GM21723 (cell line): ENCODE data around the gene SIGLEC1.

Experiments
- ATAC-seq: cut with Tn5 transposase; IDR thresholded peaks from one replicate; pipeline ENCODE4 v1.9.1; 2021; ENCODE audit warnings: mild to moderate bottlenecking, moderate library complexity; ENCODE audit not compliant: unreplicated experiment

Gene SIGLEC1

DNA sequence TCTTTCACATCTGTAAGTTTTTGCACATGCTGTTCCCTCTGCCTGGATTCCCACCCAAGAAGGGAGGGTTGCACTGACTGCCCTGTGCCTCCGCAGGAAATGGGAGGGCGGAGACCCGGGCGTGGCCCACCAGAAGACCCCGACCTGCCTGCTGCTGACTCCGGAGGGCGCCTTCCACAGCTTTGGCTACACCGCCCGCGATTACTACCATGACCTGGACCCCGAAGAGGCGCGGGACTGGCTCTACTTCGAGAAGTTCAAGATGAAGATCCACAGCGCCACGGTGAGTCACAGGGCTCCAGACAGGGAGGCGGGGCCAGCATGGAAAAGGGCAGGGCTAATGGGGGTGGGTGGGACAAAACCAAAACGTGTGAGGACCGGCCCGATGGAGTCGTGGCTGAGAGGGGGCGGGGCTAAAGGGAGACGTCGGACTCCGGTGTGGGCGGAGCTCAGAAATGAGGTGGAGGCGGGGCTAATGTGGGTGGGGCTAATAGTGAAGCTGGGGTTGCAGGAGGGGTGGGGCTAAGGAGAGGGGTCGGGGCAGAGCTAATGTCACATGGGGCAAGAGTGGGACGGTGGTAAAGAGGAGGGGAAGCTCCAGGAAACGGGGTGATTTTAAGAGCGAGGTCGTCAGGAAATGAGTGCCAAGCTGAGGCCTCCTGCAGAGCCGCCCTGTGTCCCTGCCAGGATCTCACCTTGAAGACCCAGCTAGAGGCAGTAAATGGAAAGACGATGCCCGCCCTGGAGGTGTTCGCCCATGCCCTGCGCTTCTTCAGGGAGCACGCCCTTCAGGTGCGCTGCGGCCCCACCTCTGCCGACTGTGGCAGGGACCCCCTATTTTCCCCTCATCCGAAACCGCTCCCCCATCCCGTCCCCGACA lies 32.6 kb upstream of the SIGLEC1 start:
- ATAC-seq: no peak

DNA sequence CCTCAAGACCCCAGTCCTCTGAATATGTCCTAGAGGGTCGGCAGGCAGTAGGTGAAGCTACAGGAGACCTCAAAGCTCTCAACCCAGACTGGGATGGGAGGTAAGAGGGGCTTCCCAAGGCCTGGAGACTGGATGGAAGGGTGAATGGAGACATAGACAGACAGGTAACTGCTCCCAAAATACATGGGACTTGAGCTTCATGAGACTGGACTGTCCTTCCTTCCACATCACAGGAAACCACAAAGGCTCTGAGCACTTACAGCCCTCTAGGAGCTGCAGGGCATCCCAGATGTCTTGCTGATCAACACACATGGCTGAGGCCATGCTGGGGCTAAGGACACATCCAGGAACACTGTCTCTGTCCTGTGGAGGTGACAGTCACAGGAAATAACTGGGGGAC lies 31.6 kb upstream of the SIGLEC1 start:
- ATAC-seq: no peak

DNA sequence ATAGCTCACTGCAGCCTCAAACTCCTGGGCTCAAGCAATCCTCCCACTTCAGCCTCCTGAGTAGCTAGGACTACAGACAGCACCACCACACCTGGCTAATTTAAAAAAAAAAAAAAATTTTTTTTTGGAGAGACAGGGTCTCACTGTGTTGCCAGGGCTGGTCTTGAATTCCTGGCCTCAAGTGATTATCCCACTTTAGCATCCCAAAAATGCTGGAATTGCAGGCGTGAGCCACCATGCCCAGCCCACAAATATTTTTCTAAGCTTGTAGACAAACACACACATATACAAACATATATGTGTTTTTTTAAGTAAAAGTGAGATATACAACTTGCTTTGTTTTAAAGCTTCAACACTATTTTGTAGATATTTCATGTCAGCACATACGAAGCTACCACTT lies 30.9 kb upstream of the SIGLEC1 start:
- ATAC-seq: no peak

DNA sequence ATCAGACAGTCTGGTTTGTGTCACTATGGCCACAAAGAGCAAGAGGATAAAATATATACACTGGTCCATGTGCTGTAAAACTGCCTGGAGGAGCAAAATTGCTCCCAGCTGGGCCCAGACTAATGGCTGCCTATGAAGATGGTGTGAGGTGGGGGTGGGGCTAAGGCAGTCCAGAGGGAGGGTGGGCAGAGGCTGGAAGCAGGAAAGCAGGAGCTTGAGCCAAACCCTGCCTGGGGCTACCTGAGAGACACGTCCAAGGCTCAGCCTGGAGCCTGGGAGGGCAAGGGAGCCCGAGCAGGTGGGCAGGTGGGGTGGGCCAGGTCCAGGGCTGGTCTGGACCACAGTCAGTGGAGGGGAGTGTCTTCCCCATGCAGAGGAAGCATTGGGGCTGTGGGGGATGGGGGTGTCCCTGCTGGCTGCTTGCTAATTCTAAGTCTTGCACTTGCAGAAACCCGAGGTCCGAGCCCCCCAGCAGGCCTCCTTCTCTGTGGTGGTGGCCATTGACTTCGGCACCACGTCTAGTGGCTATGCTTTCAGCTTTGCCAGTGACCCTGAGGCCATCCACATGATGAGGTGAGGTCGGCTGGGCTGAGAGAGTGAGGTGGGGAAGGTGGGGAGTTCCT lies 29.5 kb upstream of the SIGLEC1 start:
- ATAC-seq: no peak

DNA sequence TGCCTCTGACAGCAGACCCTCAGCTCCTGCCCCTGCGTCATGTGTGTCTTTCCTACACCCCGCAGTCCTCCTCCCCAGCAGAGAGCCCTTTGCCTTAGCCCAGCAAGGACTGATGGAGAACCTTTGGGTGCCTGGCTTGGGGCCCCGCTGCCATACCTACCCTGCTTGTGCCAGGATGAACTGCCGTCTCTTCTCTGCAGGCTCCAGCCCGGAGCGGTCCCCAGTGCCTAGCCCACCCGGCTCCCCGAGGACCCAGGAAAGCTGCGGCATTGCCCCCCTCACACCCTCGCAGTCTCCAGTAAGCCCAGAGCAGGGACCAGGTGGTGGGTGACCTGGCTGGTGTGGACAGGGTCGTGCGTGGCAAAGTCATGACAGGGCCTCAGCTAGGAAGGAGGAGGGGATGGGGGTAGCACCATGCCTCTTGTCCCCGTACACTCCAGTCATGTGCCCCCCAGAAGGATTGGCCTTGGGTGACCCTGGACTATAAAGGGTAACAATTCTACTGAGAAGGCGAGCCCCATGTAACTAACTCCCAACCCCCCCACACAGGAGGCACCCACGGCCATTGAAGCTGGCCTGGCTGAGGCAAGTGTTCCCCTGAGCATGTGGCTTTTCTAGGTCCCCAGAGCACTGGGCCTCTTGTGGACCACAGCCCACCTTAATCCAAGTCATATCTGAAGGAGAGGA lies 28.4 kb upstream of the SIGLEC1 start:
- no peak for ATAC-seq

DNA sequence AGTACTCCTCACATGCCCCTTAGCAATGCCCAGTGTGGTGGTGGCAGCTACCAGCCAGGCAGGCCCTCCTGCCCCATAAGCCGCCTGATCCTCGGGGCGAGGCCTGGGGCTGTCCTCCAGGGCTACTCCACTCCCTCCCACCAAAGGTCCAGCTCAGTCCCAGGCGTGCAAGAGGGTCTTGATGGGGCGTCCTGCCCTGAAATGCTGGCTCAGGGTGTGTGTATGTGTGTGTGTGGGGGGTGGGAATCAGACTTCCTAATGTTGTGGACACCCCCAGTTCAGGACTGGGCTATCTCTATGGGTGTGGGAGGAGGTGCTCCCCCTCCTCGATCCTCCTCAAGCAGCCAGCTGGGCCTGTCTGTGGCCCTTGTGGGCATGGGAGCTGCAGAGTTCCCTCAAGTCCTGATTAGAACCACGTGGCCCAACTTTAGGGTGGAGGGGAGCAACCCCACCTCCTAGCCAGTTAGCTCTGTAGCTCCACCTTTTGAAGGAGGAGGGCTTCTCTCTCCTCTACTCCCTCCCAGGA lies 27.6 kb upstream of the SIGLEC1 start:
- no peak for ATAC-seq

DNA sequence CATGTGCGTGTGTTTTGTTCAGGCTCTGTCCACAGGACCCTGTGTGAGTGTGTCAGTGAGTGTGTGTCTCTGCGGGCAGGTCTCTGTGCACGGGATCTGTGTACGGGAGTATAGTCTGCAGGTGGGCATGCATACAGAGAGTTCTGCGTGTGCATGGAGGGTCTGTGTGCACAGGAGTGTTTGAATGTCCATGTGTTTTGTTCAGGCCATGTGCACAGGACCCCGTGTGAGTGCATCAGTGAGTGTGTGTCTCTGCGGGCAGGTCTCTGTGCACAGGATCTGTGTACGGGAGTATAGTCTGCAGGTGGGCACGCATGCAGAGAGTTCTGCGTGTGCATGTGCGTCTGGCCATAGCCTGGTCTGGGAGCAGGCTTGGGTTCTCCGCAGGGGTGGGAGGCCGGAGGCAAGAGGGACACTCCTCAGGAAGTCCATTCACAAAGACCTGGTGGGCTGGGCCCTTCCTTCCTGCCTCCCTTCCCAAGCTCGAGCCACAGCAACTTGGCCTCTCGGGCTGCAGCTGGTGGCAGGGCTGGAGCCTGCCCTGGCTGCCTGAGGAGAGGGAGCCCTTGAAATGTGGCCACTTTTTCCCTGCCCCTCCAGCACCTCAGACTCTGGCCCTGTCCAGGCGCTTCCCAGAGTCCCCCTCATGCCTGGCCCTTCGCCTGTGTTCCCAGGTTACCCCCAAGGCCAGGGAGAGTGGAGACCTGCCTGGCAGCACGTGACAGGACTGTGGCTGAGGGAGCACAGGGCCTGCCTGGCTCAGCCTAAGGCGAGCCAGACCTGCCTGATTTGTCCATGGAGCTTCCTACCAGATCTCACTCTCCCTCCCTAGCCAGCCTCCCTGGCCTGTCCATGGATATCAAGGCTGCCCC lies 26.9 kb upstream of the SIGLEC1 start:
- ATAC-seq: no peak

DNA sequence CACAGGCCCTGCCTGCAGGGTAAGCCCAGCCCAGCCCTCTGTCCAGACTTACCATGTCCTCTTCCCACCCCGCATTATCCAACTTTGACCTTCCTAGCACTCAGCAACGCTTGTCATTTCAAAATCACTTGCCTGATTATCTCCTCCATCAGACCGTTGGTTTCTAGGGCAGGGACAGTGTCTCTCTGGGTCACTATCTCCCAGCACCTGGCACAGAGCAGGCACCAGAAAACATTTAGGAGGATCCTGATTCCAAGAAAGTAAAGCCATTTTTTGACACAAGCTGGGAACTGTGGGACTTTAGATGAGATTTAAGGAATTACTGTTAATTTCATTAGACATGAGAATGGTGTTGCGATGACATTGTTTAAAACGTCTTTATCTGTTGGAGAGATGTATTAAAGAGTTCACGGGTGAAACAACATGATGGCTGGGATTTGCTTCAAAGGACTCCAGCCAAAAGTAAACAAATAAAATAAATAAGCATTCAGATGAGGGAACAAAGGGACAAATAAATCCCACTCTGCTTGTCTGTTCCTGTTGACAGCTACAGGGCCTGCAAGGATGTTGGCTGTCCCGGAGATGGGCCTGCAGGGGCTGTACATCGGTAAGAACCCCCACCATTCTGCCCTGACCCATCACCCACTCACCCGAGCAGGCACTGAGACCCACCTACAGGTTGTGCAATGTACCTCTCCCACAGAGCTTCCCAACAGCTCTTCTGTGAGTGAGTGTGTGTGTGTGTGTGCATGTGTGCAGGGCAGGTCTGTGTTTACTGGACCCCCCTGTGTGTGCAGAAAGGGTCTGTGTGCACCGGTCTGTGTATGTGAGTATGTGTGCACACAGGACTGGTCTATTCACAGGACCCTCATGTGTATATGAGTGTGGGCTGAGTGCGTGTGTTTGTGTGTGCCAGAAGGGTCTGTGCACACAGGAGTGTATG lies 26.0 kb upstream of the SIGLEC1 start:
- no peak for ATAC-seq

DNA sequence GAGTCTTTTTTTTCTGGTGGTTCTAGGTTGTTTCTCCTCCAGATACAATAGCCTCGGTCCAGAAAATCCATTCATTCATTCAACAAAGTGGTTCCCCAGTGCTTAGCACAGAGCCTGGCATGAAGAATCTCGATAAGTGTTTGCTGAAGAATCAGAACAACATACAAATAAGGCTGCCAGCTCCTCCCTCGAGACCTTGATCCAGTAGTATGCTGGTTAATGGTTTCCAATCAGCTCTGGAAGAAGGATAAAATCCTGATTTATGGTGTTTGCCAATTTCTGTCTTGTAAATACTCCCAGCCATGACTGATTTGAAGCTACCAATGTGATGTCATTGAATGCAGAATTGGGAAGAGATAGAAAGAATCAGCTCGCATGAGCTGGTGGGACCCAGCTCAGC lies 23.4 kb upstream of the SIGLEC1 start:
- ATAC-seq: no peak

DNA sequence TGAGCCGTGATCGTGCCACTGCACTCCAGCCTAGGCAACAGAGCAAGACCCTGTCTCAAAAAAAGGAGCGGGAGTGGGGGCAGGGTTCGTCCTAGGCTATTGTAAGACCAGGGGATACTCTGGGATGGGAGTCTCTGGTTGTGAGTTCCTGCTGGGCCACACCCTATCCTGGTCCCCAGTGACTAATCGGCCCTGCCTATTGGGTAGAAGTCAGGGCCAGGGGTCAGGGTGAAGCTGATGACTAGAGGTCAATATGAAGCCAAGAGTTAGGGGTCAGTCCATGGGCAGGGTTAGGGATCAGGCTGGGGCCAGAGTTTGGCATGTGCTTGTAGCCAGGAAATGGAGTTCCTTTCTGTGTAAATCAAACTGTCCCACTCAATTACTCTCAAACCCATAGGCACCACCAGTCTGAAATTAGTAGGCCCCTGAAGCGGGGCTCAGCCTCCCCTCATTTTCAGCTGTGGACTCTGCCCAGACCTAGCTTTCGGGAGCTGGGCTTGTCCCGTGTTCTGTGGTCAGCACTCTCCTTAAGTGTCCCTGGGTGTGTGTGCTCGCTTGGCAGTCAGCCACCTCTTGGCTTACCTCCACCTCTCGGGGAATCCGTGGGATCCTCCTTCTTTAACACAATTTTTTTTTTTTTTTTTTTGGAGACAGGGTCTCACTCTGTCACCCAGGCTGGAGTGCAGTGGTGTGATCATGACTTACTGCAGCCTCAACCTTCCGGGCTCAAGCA lies 21.9 kb upstream of the SIGLEC1 start:
- no peak for ATAC-seq

DNA sequence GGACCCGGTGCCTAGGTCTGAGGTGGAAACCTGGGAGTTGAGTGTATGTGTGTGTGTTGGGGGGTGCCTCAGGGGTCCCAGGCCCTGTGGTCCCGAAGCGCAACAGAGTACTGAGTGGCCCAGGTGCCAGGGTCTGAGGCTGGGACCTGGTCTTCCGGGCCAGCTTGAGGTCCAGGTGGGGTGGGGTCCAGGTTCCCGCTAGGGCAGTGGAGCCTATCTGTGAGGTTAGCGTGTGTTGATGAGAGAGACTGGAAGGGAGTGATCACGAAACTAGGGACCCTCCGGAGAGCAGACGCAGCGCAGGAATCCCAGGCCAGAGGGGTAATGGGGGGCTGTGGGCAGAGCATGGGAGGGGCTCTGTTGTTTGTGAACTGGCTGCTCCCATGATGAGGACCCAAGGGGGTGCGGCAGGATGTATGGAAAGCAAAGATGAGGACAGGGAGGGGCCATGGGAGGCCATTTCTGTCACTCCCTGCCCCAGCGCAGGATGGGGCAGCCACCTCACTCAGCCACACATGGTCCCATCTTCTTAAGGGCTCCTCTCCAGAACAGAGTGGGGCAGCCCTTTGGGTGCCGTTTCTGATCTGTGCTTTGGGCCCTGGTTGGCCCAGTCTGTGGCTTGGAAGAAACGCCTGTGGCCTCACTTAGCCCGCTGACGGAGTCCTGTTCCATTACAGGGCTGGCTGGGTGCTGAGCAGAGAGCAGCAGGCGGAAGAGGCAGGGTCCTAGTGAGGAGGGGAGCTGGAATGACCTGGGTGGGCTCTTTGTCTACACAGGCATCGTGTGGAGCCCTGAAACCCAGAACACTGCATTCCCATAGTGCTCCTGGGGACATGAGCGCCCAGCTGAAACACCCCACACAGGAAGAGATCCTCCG lies 21.0 kb upstream of the SIGLEC1 start:
- ATAC-seq: no peak

DNA sequence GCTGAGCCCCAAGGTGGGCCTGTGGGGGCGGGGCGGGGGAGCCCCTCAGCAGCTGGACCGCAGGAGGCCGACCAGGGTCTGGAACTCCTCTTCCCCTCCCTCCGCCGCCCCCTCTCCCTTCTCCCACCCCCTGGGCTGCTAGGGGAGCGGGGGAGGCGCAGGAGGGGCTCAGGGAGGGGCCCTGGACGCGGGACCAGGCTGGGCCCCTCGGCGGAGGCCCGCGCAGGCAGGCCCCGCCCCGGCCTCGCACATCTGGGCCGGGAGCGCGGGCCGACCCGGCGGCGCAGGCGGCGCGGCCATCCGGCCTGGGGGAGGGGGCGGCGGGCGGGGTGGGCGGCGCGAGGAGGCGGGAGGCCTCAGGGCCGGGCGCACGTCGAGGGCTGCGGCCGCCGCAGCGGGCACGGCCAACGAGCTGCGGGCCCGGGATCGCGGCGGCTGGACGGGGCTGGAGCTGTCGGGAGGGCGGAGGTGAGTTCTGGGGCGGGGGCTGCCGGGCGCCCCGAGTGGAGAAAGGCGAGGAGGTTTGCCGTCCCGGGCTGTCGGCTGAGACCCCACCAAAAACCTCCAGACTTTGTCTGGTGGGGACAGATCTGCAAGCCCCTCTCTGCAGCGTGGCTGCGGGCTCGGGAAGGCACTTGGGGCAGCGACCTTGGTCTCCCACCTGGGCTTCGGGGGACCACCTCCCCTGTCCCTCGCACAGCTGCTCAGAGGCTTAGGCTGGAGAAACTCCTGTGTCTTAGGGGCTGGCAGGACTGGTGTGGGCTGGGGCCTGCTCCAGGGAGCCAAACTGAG lies 20.1 kb upstream of the SIGLEC1 start, which contains the start of gene HSPA12B:
Gene HSPA12B (plus strand): TSS at position 359 of the 792 bp plus-strand sequence. CDS start 5,990 bp downstream, outside the sequence.
- ATAC-seq: no peak

DNA sequence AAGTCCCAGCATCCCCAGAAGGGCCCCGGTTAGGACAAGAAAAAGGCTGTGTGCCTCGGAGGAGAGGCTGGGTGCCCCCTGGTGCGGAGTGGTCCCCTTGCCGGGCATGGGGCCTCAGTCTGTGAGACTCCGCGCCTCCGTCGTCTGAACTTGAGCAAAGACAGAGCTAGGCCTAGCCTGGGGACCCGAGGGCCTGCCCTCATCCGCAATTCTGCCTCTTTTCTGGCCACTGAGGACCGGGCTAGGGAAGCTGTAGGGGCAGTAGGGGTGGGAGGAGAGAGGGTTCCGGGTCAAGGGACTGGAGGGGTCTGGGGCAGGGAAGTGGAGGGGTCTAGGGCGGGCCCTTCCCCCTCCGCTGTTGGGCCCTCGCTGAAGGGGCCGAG lies 19.5 kb upstream of the SIGLEC1 start:
- ATAC-seq: no peak

DNA sequence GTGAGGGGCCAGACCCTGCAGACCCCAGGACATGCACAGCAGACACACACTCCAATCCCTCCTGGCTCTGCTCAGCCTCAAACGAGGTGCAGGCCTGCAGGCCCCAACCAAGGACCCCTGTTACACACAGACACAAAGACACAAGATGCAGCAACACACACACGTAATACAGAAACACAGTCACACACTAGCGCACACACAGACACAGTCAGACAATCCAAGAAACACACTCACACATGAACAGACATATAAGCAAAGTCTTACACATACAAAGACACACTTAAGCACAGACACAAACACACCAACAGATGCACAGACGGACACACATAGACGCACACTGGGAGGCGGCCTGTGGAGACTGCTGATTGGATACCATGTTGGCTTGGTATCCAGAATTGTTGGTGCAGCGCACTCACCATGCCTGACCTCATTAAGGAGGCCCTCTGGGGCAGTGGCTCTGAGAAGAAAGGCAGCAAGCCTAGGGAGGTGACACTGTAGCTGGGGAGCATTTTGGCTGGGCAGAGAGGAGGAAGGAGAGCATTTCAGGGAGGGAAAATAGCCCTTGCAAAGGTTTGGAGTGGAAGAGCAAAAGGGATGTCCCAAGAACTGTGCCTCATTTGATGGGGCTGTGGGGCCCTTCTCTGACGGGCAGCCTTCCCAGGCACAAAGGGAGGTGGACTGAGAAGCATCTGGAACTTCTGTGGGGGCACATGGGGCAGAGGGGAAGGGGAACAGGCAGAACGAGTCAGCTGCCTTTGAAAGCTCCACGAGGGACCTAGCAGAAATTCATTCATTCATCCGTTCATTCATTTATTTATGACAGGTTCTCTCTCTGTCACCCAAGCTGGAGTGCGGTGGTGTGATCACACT lies 18.6 kb upstream of the SIGLEC1 start:
- no peak for ATAC-seq

DNA sequence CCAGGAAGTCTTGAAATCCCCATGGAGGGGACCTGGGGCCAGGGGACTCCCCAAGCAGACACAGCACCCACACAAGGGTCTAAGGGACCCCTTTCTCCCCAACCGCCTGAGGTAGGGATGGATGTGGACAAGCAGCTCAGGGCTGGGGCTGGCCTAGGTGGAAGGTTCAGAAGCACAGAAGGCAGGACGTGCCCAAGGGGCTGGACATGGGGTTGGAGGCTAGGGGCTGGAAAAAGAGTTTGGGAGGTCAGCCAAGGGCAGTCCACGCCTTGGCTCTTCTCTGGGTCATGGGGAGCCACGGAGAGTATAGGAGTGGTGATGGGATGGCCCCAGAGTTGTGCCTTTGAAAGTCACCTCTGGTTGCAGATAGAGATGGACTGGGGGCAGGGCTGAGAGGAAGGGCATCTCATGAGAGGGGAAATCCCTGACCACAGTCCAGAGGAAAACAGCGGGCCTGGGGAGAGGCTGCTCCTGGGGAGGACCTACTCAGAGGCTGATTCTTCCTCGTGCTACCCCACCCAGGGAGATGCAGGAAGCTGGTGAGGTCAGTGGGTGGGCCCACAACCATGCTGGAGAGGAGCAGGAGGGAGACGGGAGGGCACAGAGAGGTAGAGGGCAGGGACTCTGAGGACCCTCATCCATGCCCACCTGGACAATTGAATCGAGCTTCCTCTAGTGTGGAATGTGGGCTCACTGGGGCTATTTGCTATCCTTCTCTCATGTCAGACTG lies 17.6 kb upstream of the SIGLEC1 start:
- no peak for ATAC-seq
